ENCODE data around the gene IQCH.

The IQCH gene

GRCh38 chr15:67290319-67290718, 35.7 kb downstream of the IQCH start:
- Histone ChIP-seq H3K9me3 (ENCODE audit: control insufficient read depth, low read length) (no peaks in the 10 kb centered on the region), H3K4me1 (ENCODE audit: control insufficient read depth, insufficient read depth, low read length, poor library complexity, severe bottlenecking) (no peaks in the 10 kb centered on the region), H3K27me3 (replicated peaks; ENCODE audit: control insufficient read depth, insufficient read depth, low read length, poor library complexity, severe bottlenecking) (no peaks in the 10 kb centered on the region), H3K4me3 (ENCODE audit: insufficient read depth, low read depth, low read length, poor library complexity, severe bottlenecking) (no peak overlapping the region), H3K27ac (ENCODE audit: insufficient read depth, low read length, poor library complexity, severe bottlenecking) (no peak overlapping the region), H3K36me3 (ENCODE audit: control insufficient read depth, insufficient read depth, low read length) (no peaks in the 10 kb centered on the region)
- DNase-seq: no peak

- Histone ChIP-seq H3K4me1 (ENCODE audit: control insufficient read depth, insufficient read depth, low read length, poor library complexity, severe bottlenecking) (no peaks in the 10 kb centered on the region), H3K36me3 (ENCODE audit: control insufficient read depth, insufficient read depth, low read length) (no peaks in the 10 kb centered on the region), H3K27me3 (replicated peaks; ENCODE audit: control insufficient read depth, insufficient read depth, low read length, poor library complexity, severe bottlenecking) (no peaks in the 10 kb centered on the region), H3K27ac (ENCODE audit: insufficient read depth, low read length, poor library complexity, severe bottlenecking) (no peak overlapping the region), H3K4me3 (ENCODE audit: insufficient read depth, low read depth, low read length, poor library complexity, severe bottlenecking) (no peak overlapping the region), H3K9me3 (ENCODE audit: control insufficient read depth, low read length) (no peaks in the 10 kb centered on the region)
- DNase-seq: no peak
These were observed 41.6 kb downstream of the IQCH start for GRCh38 chr15:67296188-67296587.

- no peaks in the 10 kb centered on the region for H3K36me3 ChIP-seq (ENCODE audit: control insufficient read depth, insufficient read depth, low read length)
- H3K4me3 ChIP-seq (ENCODE audit: insufficient read depth, low read depth, low read length, poor library complexity, severe bottlenecking): no peak overlapping the region
- H3K9me3 ChIP-seq (ENCODE audit: control insufficient read depth, low read length): no peaks in the 10 kb centered on the region
- no peaks in the 10 kb centered on the region for H3K4me1 ChIP-seq (ENCODE audit: control insufficient read depth, insufficient read depth, low read length, poor library complexity, severe bottlenecking)
- DNase-seq: no peak
- H3K27me3 ChIP-seq (replicated peaks; ENCODE audit: control insufficient read depth, insufficient read depth, low read length, poor library complexity, severe bottlenecking): no peaks in the 10 kb centered on the region
- no peak overlapping the region for H3K27ac ChIP-seq (ENCODE audit: insufficient read depth, low read length, poor library complexity, severe bottlenecking)
These were observed 42.1 kb downstream of the IQCH start for GRCh38 chr15:67296684-67297083.

GRCh38 chr15:67300266-67301025, 45.9 kb downstream of the IQCH start:
- Histone ChIP-seq H3K9me3 (ENCODE audit: control insufficient read depth, low read length) (no peaks in the 10 kb centered on the region), H3K4me1 (ENCODE audit: control insufficient read depth, insufficient read depth, low read length, poor library complexity, severe bottlenecking) (no peaks in the 10 kb centered on the region), H3K4me3 (ENCODE audit: insufficient read depth, low read depth, low read length, poor library complexity, severe bottlenecking) (no peak overlapping the region), H3K27me3 (replicated peaks; ENCODE audit: control insufficient read depth, insufficient read depth, low read length, poor library complexity, severe bottlenecking) (no peaks in the 10 kb centered on the region), H3K36me3 (ENCODE audit: control insufficient read depth, insufficient read depth, low read length) (no peaks in the 10 kb centered on the region), H3K27ac (ENCODE audit: insufficient read depth, low read length, poor library complexity, severe bottlenecking) (no peak overlapping the region)
- no peak for DNase-seq

GRCh38 chr15:67303490-67304363, 49.1 kb downstream of the IQCH start:
- Histone ChIP-seq H3K36me3 (ENCODE audit: control insufficient read depth, insufficient read depth, low read length) (no peaks in the 10 kb centered on the region), H3K4me3 (ENCODE audit: insufficient read depth, low read depth, low read length, poor library complexity, severe bottlenecking) (no peak overlapping the region), H3K9me3 (ENCODE audit: control insufficient read depth, low read length) (no peaks in the 10 kb centered on the region), H3K27ac (ENCODE audit: insufficient read depth, low read length, poor library complexity, severe bottlenecking) (no peak overlapping the region), H3K4me1 (ENCODE audit: control insufficient read depth, insufficient read depth, low read length, poor library complexity, severe bottlenecking) (no peaks in the 10 kb centered on the region), H3K27me3 (replicated peaks; ENCODE audit: control insufficient read depth, insufficient read depth, low read length, poor library complexity, severe bottlenecking) (no peaks in the 10 kb centered on the region)
- DNase-seq: peak in 1 of 3 donors; percentile 10

GRCh38 chr15:67304778-67305177, 50.2 kb downstream of the IQCH start:
- Histone ChIP-seq H3K36me3 (ENCODE audit: control insufficient read depth, insufficient read depth, low read length) (no peaks in the 10 kb centered on the region), H3K27ac (ENCODE audit: insufficient read depth, low read length, poor library complexity, severe bottlenecking) (no peak overlapping the region), H3K4me3 (ENCODE audit: insufficient read depth, low read depth, low read length, poor library complexity, severe bottlenecking) (no peak overlapping the region), H3K4me1 (ENCODE audit: control insufficient read depth, insufficient read depth, low read length, poor library complexity, severe bottlenecking) (no peaks in the 10 kb centered on the region), H3K9me3 (ENCODE audit: control insufficient read depth, low read length) (no peaks in the 10 kb centered on the region), H3K27me3 (replicated peaks; ENCODE audit: control insufficient read depth, insufficient read depth, low read length, poor library complexity, severe bottlenecking) (no peaks in the 10 kb centered on the region)
- DNase-seq: no peak

GRCh38 chr15:67305506-67305905, 50.9 kb downstream of the IQCH start:
- no peak overlapping the region for H3K27ac ChIP-seq (ENCODE audit: insufficient read depth, low read length, poor library complexity, severe bottlenecking)
- no peak for DNase-seq

GRCh38 chr15:67307156-67307555, 52.6 kb downstream of the IQCH start:
- Histone ChIP-seq H3K9me3 (ENCODE audit: control insufficient read depth, low read length) (no peaks in the 10 kb centered on the region), H3K4me1 (ENCODE audit: control insufficient read depth, insufficient read depth, low read length, poor library complexity, severe bottlenecking) (no peaks in the 10 kb centered on the region), H3K4me3 (ENCODE audit: insufficient read depth, low read depth, low read length, poor library complexity, severe bottlenecking) (no peak overlapping the region), H3K36me3 (ENCODE audit: control insufficient read depth, insufficient read depth, low read length) (no peaks in the 10 kb centered on the region), H3K27ac (ENCODE audit: insufficient read depth, low read length, poor library complexity, severe bottlenecking) (no peak overlapping the region), H3K27me3 (replicated peaks; ENCODE audit: control insufficient read depth, insufficient read depth, low read length, poor library complexity, severe bottlenecking) (no peaks in the 10 kb centered on the region)
- no peak for DNase-seq

More at GRCh38 chr15:67305506-67305905, 50.9 kb downstream of the IQCH start:
- H3K36me3 ChIP-seq (ENCODE audit: control insufficient read depth, insufficient read depth, low read length): no peaks in the 10 kb centered on the region
- H3K9me3 ChIP-seq (ENCODE audit: control insufficient read depth, low read length): no peaks in the 10 kb centered on the region
- no peaks in the 10 kb centered on the region for H3K4me1 ChIP-seq (ENCODE audit: control insufficient read depth, insufficient read depth, low read length, poor library complexity, severe bottlenecking)
- no peak overlapping the region for H3K4me3 ChIP-seq (ENCODE audit: insufficient read depth, low read depth, low read length, poor library complexity, severe bottlenecking)
- no peaks in the 10 kb centered on the region for H3K27me3 ChIP-seq (replicated peaks; ENCODE audit: control insufficient read depth, insufficient read depth, low read length, poor library complexity, severe bottlenecking)

GRCh38 chr15:67307889-67308597, 53.5 kb downstream of the IQCH start:
- no peaks in the 10 kb centered on the region for H3K9me3 ChIP-seq (ENCODE audit: control insufficient read depth, low read length)
- H3K4me3 ChIP-seq (ENCODE audit: insufficient read depth, low read depth, low read length, poor library complexity, severe bottlenecking): no peak overlapping the region
- H3K27ac ChIP-seq (ENCODE audit: insufficient read depth, low read length, poor library complexity, severe bottlenecking): no peak overlapping the region
- H3K4me1 ChIP-seq (ENCODE audit: control insufficient read depth, insufficient read depth, low read length, poor library complexity, severe bottlenecking): no peaks in the 10 kb centered on the region
- DNase-seq: no peak
- no peaks in the 10 kb centered on the region for H3K27me3 ChIP-seq (replicated peaks; ENCODE audit: control insufficient read depth, insufficient read depth, low read length, poor library complexity, severe bottlenecking)
- no peaks in the 10 kb centered on the region for H3K36me3 ChIP-seq (ENCODE audit: control insufficient read depth, insufficient read depth, low read length)

Measured in effector memory CD4-positive, alpha-beta T cell (primary cell).